Measurements from ENCODE around the gene CSMD2.

DNA sequence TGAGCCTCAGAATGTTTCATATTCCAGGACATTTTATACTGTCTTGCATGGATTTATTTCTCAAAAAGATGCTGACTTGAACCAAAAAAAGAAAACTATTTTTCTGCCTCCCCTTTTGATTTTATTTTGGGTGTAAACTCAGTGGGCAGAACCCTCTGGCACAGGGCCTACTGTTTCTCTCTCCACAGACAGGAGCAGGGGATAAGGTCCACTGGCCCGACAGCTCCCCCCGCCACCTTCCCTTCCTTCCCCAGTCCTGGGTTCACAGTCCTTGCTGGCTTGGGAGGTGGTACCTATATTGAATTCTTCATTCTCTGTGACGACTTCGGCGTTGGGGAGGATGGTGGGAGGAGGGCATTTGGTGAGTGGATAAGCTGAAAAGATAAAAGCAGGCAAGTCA is 578.2 kb downstream of the CSMD2 start:
- TF ChIP-seq, protein P1, sequence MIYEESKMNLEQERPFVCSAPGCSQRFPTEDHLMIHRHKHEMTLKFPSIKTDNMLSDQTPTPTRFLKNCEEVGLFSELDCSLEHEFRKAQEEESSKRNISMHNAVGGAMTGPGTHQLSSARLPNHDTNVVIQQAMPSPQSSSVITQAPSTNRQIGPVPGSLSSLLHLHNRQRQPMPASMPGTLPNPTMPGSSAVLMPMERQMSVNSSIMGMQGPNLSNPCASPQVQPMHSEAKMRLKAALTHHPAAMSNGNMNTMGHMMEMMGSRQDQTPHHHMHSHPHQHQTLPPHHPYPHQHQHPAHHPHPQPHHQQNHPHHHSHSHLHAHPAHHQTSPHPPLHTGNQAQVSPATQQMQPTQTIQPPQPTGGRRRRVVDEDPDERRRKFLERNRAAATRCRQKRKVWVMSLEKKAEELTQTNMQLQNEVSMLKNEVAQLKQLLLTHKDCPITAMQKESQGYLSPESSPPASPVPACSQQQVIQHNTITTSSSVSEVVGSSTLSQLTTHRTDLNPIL (CRISPR knock-in tag; IDR thresholded peaks at IDR 0.05; ENCODE audit: low read depth) = no peak
- TF ChIP-seq GLIS3 (CRISPR knock-in tag; IDR thresholded peaks at IDR 0.05) (no peak), PATZ1 (CRISPR knock-in tag; IDR thresholded peaks at IDR 0.05; ENCODE audit: borderline replicate concordance) (no peak), ZNF70 (CRISPR knock-in tag; IDR thresholded peaks at IDR 0.05) (no peak), ZFP3 (CRISPR knock-in tag; IDR thresholded peaks at IDR 0.05) (no peak), RARB (CRISPR knock-in tag; IDR thresholded peaks at IDR 0.05) (no peak), ZFP30 (CRISPR knock-in tag; IDR thresholded peaks at IDR 0.05) (no peak), ZC3H10 (CRISPR knock-in tag; IDR thresholded peaks at IDR 0.05) (no peak), OSR1 (CRISPR knock-in tag; IDR thresholded peaks at IDR 0.05) (no peak), BACH2 (CRISPR knock-in tag; IDR thresholded peaks at IDR 0.05; ENCODE audit: borderline replicate concordance) (no peak), TOX (CRISPR knock-in tag; IDR thresholded peaks at IDR 0.05; ENCODE audit: borderline replicate concordance) (no peak), SNAI2 (CRISPR knock-in tag; IDR thresholded peaks at IDR 0.05) (no peak), TCF4 (CRISPR knock-in tag; IDR thresholded peaks at IDR 0.05; ENCODE audit: borderline replicate concordance) (no peak)

Measured in SK-N-SH treated with all-trans-retinoic acid at 6 μM for 48 hours (cell line).